ENCODE measurements around the gene SNRK.

SNRK gene

DNA sequence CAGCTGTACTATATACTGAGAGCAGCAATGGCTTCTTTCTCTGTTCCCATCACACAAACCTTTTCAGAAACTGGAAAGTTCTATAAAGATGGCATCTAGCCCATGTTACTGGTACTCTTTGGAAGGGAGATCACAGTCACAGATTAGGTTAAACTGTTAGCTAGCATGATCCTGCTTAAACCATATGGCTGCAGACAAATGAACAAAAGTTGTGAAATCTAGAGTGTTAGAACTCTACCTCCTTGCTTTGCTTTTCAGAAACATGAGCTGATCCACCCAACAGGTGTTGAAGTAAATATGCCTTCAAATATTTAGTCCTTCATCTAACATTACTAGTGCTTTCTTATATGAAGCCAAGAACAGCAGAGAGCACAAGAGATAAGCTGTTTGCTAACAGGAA lies 102.6 kb downstream of the SNRK start:
- TF ChIP-seq, protein P1, sequence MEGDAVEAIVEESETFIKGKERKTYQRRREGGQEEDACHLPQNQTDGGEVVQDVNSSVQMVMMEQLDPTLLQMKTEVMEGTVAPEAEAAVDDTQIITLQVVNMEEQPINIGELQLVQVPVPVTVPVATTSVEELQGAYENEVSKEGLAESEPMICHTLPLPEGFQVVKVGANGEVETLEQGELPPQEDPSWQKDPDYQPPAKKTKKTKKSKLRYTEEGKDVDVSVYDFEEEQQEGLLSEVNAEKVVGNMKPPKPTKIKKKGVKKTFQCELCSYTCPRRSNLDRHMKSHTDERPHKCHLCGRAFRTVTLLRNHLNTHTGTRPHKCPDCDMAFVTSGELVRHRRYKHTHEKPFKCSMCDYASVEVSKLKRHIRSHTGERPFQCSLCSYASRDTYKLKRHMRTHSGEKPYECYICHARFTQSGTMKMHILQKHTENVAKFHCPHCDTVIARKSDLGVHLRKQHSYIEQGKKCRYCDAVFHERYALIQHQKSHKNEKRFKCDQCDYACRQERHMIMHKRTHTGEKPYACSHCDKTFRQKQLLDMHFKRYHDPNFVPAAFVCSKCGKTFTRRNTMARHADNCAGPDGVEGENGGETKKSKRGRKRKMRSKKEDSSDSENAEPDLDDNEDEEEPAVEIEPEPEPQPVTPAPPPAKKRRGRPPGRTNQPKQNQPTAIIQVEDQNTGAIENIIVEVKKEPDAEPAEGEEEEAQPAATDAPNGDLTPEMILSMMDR (IDR thresholded peaks at IDR 0.05; ENCODE audit: insufficient read depth, low read length, poor library complexity, severe bottlenecking): no peak
- no peak for DNase-seq (ENCODE audit: extremely low read depth, insufficient read length)
- Histone ChIP-seq H3K27me3 (replicated peaks; ENCODE audit: control insufficient read depth, insufficient read depth, low read length) (no peaks in the 10 kb centered on the region), H3K4me3 (replicated peaks; ENCODE audit: low read depth, low read length) (no peak overlapping the region), H3K36me3 (ENCODE audit: control insufficient read depth, insufficient read depth, low read length) (no peaks in the 10 kb centered on the region)

DNA sequence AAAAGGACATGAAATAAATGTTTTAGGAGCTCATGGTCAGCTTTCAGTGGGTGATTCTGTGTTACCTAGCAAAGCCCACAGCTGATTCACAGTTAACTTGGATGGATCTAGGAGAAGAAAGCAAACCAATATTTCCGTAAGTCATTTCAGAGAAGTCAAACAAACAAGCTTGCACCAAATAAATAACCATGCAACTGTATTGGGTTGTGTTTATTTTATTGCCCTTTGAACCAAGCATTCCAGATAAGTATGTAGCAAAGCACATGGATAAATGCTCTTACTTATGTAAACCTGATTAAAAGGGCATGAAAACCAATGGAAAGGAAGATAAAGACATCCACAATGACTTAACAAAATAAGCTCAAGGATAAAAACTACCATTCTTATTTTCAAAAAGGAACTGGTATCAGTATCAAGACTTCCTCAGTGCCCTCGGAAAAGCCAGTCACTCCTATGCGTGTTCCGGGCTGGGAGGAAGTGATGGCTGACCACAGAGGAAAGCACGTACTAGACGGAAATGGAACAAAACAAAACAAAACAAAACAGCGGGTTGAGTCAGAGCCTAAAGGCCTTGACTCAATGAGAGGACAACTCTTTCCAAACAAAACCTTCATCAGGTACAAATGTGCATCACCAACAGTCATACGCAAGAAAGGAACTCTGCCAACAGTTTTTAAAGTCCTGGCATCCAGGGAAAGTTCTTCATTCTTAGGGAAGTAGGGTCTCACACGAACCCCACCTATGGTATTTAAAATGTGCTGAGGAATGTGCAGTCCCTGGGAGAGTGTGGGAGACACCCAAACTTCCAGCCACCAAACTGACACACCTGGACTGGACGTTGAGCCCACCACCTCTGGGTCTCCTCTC lies 103.3 kb downstream of the SNRK start:
- TF ChIP-seq, protein P1 (IDR thresholded peaks at IDR 0.05; ENCODE audit: insufficient read depth, low read length, poor library complexity, severe bottlenecking): no peak
- Histone ChIP-seq H3K4me3 (replicated peaks; ENCODE audit: low read depth, low read length) (no peak overlapping the region), H3K27me3 (replicated peaks; ENCODE audit: control insufficient read depth, insufficient read depth, low read length) (no peaks in the 10 kb centered on the region), H3K36me3 (ENCODE audit: control insufficient read depth, insufficient read depth, low read length) (no peaks in the 10 kb centered on the region)
- DNase-seq (ENCODE audit: extremely low read depth, insufficient read length): no peak

DNA sequence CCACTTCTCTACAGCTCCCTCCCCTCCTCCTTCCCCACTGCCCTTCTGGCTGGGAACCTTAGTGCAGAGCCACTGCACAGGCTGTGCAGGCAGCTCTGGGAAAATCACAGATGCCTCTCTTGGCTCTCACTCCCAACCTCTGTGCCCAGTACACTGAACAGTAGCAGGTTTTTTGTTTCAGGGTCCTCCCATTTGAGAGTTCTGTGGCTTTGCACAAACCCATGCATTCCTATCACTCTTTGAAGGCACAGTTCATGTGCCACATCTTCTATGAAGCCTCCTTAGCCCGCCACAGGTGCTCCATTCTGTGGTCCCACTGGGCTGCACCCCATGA lies 103.9 kb downstream of the SNRK start:
- DNase-seq (ENCODE audit: extremely low read depth, insufficient read length): no peak
- no peak overlapping the region for H3K4me3 ChIP-seq (replicated peaks; ENCODE audit: low read depth, low read length)
- TF ChIP-seq, protein P1 (IDR thresholded peaks at IDR 0.05; ENCODE audit: insufficient read depth, low read length, poor library complexity, severe bottlenecking): no peak
- no peaks in the 10 kb centered on the region for H3K36me3 ChIP-seq (ENCODE audit: control insufficient read depth, insufficient read depth, low read length)
- H3K27me3 ChIP-seq (replicated peaks; ENCODE audit: control insufficient read depth, insufficient read depth, low read length): no peaks in the 10 kb centered on the region

DNA sequence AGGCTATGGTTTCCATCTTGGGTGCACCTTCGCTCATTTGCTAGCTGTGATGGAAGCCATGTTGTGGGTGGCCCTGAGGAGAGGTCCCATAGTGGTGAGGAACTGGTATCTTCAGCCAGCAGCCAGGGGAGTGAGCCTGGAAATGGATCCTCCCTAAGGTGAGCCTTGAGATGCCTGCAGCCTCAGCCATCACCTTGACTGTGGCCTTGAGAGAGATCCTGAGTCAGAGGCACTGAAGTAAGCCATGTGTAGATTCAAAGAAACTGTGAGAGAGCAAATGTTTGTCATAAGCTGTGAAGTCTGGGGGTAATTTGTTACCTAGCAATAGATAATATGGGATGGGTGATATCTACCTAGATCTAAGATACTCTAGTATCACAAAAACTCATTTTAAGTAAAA lies 105.3 kb downstream of the SNRK start:
- no peak overlapping the region for H3K4me3 ChIP-seq (replicated peaks; ENCODE audit: low read depth, low read length)
- no peaks in the 10 kb centered on the region for H3K36me3 ChIP-seq (ENCODE audit: control insufficient read depth, insufficient read depth, low read length)
- DNase-seq (ENCODE audit: extremely low read depth, insufficient read length): no peak
- TF ChIP-seq, protein P1 (IDR thresholded peaks at IDR 0.05; ENCODE audit: insufficient read depth, low read length, poor library complexity, severe bottlenecking): no peak
- no peaks in the 10 kb centered on the region for H3K27me3 ChIP-seq (replicated peaks; ENCODE audit: control insufficient read depth, insufficient read depth, low read length)

DNA sequence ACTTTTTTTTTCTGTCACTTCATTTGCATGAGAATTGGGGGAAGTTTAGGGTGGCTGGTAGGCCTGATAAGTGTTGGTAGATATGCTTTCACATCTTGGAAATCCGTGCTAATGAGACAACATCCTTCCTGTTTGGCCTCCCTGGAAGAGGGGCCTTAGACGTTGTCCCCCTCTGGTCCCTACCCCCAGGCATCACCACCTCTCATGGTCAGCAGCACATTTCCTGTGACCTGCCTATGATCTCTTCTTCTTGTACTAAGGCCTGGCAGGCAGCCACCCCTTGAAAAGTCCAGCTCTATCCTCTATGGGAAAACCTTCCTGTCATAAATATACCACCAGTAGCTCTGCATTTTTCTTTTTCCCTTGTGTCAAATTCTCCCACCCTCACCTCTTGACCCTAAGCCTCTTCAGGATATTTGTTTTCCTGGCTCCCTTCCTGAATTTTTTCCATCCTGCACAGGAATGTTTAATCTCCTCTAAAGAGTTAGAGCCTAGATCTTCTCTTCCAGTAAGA lies 107.8 kb downstream of the SNRK start:
- TF ChIP-seq, protein P1 (IDR thresholded peaks at IDR 0.05; ENCODE audit: insufficient read depth, low read length, poor library complexity, severe bottlenecking): no peak
- H3K36me3 ChIP-seq (ENCODE audit: control insufficient read depth, insufficient read depth, low read length): no peaks in the 10 kb centered on the region

More for the DNA sequence above, 107.8 kb downstream of the SNRK start:
- DNase-seq (ENCODE audit: extremely low read depth, insufficient read length): no peak
- no peaks in the 10 kb centered on the region for H3K27me3 ChIP-seq (replicated peaks; ENCODE audit: control insufficient read depth, insufficient read depth, low read length)
- H3K4me3 ChIP-seq (replicated peaks; ENCODE audit: low read depth, low read length): no peak overlapping the region

Data from GM06990 (cell line).